Omental fat pad (tissue), 4 donors: ENCODE data around the gene HGFAC. TPM values are rescaled to one million over a fixed set of nuclear protein-coding genes. Genes with fewer than 3 reads are reported as not detected.

ENCODE experiments used
- ATAC-seq: fragments of 150-250 bp; one replicate; pipeline ENCODE4 v1.9.1; 2016; ENCODE audit warnings: mild to moderate bottlenecking, moderate library complexity; ENCODE audit not compliant: low FRiP score
- DNase-seq: peaks from one replicate; pipeline ENCODE4 v3.0.0-alpha.2; 2019; ENCODE audit warnings: low spot score
- total RNA-seq, 4 donors: library from RNA; depleted of rRNA; stranded (reverse); fragments of >200 nt; gene quantifications; one replicate each; pipeline ENCODE4 v1.1.0, GENCODE V29; 2016
- TF ChIP-seq, protein P1 (sequence below), 3 donors: fragments of 450-650 bp; IDR thresholded peaks; one replicate each; pipeline ENCODE4 v1.5.1; 2016 to 2017; ENCODE audit warnings: antibody characterized with exemption in 3 of 3, mild to moderate bottlenecking in 3 of 3, moderate library complexity in 2 of 3

Gene HGFAC
- total RNA-seq, 4 donors from 2014 or later, result not detected

DNA sequence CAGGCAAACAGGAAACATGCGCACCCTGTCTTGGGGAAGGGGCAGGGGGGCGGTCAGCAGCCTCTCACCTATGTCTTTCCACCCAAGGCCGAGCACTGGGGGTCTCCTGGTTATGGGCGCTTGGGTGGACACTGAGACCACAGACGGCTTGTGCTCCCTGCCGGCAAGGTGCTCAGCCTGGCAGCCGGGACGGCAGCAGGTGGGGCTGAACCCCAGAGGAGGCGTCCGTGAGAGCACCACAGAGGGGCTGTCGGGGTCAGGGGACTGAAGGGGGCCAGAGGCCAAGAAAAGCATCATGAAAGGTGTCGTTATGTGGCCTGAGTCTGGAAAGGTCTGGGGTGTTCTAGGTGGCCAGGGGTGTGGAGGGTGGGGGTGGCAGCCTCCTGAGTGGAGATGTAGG is 40.9 kb downstream of the HGFAC start:
- TF ChIP-seq, protein P1, sequence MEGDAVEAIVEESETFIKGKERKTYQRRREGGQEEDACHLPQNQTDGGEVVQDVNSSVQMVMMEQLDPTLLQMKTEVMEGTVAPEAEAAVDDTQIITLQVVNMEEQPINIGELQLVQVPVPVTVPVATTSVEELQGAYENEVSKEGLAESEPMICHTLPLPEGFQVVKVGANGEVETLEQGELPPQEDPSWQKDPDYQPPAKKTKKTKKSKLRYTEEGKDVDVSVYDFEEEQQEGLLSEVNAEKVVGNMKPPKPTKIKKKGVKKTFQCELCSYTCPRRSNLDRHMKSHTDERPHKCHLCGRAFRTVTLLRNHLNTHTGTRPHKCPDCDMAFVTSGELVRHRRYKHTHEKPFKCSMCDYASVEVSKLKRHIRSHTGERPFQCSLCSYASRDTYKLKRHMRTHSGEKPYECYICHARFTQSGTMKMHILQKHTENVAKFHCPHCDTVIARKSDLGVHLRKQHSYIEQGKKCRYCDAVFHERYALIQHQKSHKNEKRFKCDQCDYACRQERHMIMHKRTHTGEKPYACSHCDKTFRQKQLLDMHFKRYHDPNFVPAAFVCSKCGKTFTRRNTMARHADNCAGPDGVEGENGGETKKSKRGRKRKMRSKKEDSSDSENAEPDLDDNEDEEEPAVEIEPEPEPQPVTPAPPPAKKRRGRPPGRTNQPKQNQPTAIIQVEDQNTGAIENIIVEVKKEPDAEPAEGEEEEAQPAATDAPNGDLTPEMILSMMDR (IDR thresholded peaks at IDR 0.05), result no peak
- ATAC-seq (no peak), DNase-seq (no peak)

- DNase-seq (no peak), ATAC-seq (no peak)
- TF ChIP-seq, protein P1 (IDR thresholded peaks at IDR 0.05), result no peak
Observed at GRCh38 chr4:3483471-3483921, 41.7 kb downstream of the HGFAC start.

GRCh38 chr4:3484057-3484973 is 42.5 kb downstream of the HGFAC start:
- no peak for DNase-seq
- TF ChIP-seq, protein P1 (IDR thresholded peaks at IDR 0.05), result no peak
- no peak for ATAC-seq

DNA sequence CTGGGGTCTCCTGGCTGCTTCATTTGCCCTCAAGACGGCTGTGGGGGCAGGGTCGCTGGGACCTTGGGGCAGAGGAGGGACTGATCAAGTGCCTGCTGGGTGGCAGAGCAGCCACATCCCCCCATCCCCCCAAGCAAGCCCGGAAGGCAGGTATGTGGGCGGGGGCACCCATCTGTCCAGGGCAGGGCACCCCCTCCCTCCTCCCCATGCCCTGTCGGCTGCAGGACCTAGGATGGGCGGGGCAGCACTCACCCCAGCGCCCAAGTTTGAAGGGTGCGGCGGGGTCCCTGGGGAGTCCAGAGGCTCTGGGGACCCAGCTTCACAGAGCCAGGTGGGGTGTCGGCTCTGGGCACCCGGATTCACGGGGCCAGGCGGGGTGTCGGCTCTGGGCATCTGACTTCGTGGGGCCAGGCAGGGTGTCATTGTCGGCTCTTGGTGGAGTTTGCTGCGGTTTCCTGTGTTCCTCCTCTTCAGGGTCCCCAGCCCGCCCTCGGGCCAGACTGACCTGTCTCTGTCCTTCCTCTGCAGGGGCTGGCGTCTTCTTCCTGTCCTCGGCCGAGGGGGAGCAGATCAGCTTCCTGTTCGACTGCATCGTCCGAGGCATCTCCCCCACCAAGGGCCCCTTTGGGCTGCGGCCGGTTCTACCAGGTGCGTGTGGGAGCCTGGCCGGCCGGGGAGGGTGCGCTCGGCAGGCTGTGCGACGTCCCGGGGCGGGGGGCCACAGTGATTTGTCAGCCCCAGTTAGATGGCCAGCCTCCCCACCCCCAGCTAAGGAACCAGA is 43.4 kb downstream of the HGFAC start:
- TF ChIP-seq, protein P1 (IDR thresholded peaks at IDR 0.05), result no peak
- DNase-seq (no peak), ATAC-seq (no peak)

DNA sequence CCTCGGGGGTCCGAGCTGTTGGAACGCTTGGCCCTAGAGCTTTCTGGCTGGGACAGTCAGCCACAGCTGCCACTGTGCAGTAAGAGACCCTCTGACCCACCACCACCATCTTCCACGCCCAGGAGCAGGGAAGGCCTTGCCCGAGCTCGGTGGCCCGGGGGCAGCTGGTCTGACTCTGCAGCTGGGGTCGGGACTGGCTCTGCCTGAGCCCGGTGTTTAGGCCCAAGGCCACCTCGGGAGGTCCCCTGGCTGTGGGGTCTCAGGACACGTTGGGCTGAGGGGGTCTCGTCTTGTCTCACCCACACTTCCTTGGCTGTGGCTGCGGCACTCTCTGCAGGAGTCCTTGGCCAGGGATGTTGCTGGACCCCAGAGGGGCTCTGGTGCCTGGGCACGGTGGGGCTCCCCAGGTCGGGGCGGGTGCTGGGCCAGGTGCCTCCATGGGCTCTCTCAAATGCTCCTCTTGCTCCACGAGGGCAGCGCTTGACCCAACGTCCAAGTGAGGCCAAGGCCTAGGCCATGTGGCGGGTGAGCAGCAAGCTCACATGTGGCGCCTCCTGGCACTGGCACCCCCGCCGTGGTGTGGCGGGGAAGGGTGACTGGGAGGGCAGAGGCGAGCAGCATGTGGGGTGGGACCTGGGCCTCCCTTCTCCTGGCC is 44.2 kb downstream of the HGFAC start:
- DNase-seq, result no peak
- no peak for ATAC-seq
- TF ChIP-seq, protein P1 (IDR thresholded peaks at IDR 0.05), result no peak

DNA sequence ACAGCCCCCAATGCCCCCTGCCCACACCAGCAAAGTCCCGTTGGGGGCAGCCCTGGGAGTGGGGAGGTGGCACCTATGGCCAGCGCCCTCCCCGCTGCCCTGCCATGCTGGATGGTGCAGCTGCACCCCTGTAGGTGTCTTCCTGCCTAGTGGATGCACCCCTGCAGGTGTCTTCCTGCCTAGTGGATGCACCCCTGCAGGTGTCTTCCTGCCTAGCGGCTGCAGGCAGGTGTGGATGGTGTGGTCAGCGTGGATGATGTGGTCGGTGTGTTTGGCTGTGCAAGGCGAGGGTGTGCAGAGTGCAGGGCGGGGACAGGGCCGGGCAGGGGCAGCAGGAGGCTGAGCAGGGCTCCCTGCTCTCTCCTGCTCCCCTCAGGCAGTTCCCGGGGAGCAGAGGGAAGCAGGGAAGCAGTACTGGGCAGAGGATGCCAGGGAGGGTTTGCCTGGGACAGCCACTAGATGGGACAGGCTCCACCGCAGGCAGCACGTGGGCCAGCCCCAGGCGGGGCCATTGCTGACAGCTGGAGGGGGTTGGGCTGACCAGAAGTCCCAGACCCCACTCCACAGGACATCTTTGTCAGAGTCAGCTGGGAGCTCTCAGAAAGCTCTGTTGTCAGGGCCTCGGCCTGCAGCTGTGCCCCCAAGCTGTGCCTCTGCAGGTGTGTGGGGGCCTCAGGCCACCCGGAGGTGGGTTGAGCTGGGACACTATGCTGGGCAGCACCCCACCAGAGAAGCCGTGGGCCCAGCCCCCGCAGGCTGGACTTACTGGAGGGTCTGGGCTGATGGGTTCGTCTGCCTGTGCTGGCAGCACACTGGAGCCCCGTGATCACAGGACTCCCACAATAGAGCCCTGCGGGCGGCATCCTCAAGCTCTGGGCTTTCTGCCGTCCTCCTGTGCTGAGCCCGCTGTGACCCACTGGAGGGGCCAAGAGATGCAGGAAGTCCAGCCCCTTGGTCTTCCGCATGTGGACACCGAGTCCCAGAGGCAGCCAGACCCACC is 45.1 kb downstream of the HGFAC start:
- TF ChIP-seq, protein P1 (IDR thresholded peaks at IDR 0.05), result no peak
- no peak for DNase-seq
- no peak for ATAC-seq
